GM23248 (cell line): ENCODE measurements around the gene SH3RF1. TPM values are rescaled to one million over a fixed set of nuclear protein-coding genes. Genes with fewer than 3 reads are reported as not detected.

ENCODE experiments used
- DNase-seq: peaks from one replicate; pipeline ENCODE4 v3.0.0-alpha.2; 2015
- H2AFZ ChIP-seq: fragments of 200-600 bp; sonication (generic); 2 replicates; pipeline ENCODE4 v1.6.1; 2016; ENCODE audit warnings: antibody characterized with exemption
- H3F3A ChIP-seq: fragments of 200-600 bp; sonication (generic); 2 replicates; pipeline ENCODE4 v1.6.1; 2016; ENCODE audit warnings: mild to moderate bottlenecking, antibody characterized with exemption, mixed run types; ENCODE audit not compliant: insufficient read depth
- H3K27ac ChIP-seq: fragments of 200-600 bp; sonication (generic); 2 replicates; pipeline ENCODE4 v1.5.1; 2016; ENCODE audit warnings: mild to moderate bottlenecking
- H3K27me3 ChIP-seq: fragments of 200-600 bp; sonication (generic); replicated peaks from 2 replicates; pipeline ENCODE4 v1.6.1; 2016; ENCODE audit warnings: mild to moderate bottlenecking; ENCODE audit not compliant: insufficient read depth
- H3K36me3 ChIP-seq: fragments of 200-600 bp; sonication (generic); 2 replicates; pipeline ENCODE4 v1.6.1; 2016; ENCODE audit warnings: low read depth, mild to moderate bottlenecking
- H3K4me1 ChIP-seq: fragments of 200-600 bp; sonication (generic); 2 replicates; pipeline ENCODE4 v1.6.1; 2016; ENCODE audit warnings: mild to moderate bottlenecking; ENCODE audit not compliant: insufficient read depth
- H3K4me2 ChIP-seq: fragments of 200-600 bp; sonication (generic); one replicate; pipeline ENCODE4 v1.6.1; 2016; ENCODE audit warnings: mild to moderate bottlenecking; ENCODE audit not compliant: unreplicated experiment
- H3K4me3 ChIP-seq: fragments of 200-600 bp; sonication (generic); 2 replicates; pipeline ENCODE4 v1.5.1; 2016; ENCODE audit warnings: mild to moderate bottlenecking
- H3K79me2 ChIP-seq: fragments of 200-600 bp; sonication (generic); 2 replicates; pipeline ENCODE4 v1.6.1; 2016; ENCODE audit warnings: mild to moderate bottlenecking; ENCODE audit not compliant: insufficient read depth
- H3K9ac ChIP-seq: fragments of 200-600 bp; sonication (generic); 2 replicates; pipeline ENCODE4 v1.6.1; 2016; ENCODE audit warnings: mild to moderate bottlenecking
- H3K9me2 ChIP-seq: fragments of 200-600 bp; sonication (generic); 2 replicates; pipeline ENCODE4 v1.6.1; 2016; ENCODE audit warnings: mixed run types, mild to moderate bottlenecking, moderate library complexity; ENCODE audit not compliant: insufficient read depth
- H3K9me3 ChIP-seq: fragments of 200-600 bp; sonication (generic); one replicate; pipeline ENCODE4 v1.6.1; 2017; ENCODE audit warnings: low read depth
- H4K20me1 ChIP-seq: fragments of 200-600 bp; sonication (generic); 2 replicates; pipeline ENCODE4 v1.6.0; 2016; ENCODE audit not compliant: insufficient read depth
- EZH2 ChIP-seq: fragments of 200-600 bp; sonication (generic); IDR thresholded peaks from 2 replicates; pipeline ENCODE4 v1.6.1; 2018; ENCODE audit warnings: antibody characterized with exemption, mild to moderate bottlenecking; ENCODE audit not compliant: insufficient read depth, poor library complexity, severe bottlenecking
- EZH2phosphoT487 ChIP-seq: fragments of 200-600 bp; sonication (generic); IDR thresholded peaks from 2 replicates; pipeline ENCODE4 v1.6.1; 2018; ENCODE audit warnings: antibody characterized with exemption, moderate library complexity, mild to moderate bottlenecking, low read depth; ENCODE audit not compliant: insufficient read depth
- WGBS, 2 experiments: methylation state at CpG; one replicate each; pipeline ENCODE4 v1.1.6; 2015 to 2017; ENCODE audit warnings: low lambda C conversion rate in 2 of 2, low coverage in 1 of 2; ENCODE audit errors: missing lambda C conversion rate in 2 of 2; 5-methylcytosine and 5-hydroxymethylcytosine counted together
- in situ Hi-C: fragments of 300-500 bp; cut with MboI; formaldehyde crosslinking; loops from 2 replicates; pipeline ENCODE4 v1.15.0; 2020
- polyA plus RNA-seq: library from polyadenylated mRNA; unstranded; fragments of >200 nt; fragmentation: Nextera tagmentation; extraction: Ambion mirVana; gene quantifications from 2 replicates; pipeline ENCODE4 v1.2.1, GENCODE V29; 2016
- total RNA-seq: library from RNA; depleted of rRNA; stranded (reverse); fragments of >200 nt; shearing (Covaris generic); gene quantifications from 2 replicates; pipeline ENCODE4 v1.2.3, GENCODE V29; 2014

The SH3RF1 gene
- total and polyA plus RNA-seq, 2 experiments from 2014 or later: 28.3 to 55.5 TPM

- no peak overlapping the region for H3K4me2 ChIP-seq
- H3K27ac ChIP-seq: no peak overlapping the region
- in situ Hi-C loops: no loop called here
- no peaks in the 10 kb centered on the region for H4K20me1 ChIP-seq
- no peak overlapping the region for H2AFZ ChIP-seq
- H3K36me3 ChIP-seq: no peaks in the 10 kb centered on the region
- H3K9me2 ChIP-seq: no peaks in the 10 kb centered on the region
- no peaks in the 10 kb centered on the region for H3K9me3 ChIP-seq
- DNase-seq: peak; percentile 40
- TF ChIP-seq EZH2phosphoT487: no peak
- no peak for TF ChIP-seq EZH2
- 97 to 98% methylated on average over 3 of the region's 3 CpGs for WGBS, 2 experiments
- no peak overlapping the region for H3K9ac ChIP-seq
- peaks cover 23% of the 10 kb centered on the region for H3F3A ChIP-seq
- H3K27me3 ChIP-seq: no peaks in the 10 kb centered on the region
- H3K4me1 ChIP-seq: peaks cover 33% of the 10 kb centered on the region
- H3K4me3 ChIP-seq: no peak overlapping the region
- no peaks in the 10 kb centered on the region for H3K79me2 ChIP-seq
Observed at GRCh38 chr4:169286562-169287301, 16.0 kb upstream of the SH3RF1 start.

GRCh38 chr4:169283114-169283509 is 12.4 kb upstream of the SH3RF1 start:
- peak overlapping the region; percentile 51 for H3K4me3 ChIP-seq
- H2AFZ ChIP-seq: no peak overlapping the region
- TF ChIP-seq EZH2phosphoT487 (0 out of 2 replicates have a peak, but pooled peaks have one; percentile 60), EZH2 (no peak)
- peak overlapping the region; percentile 45 for H3K9ac ChIP-seq
- H3K4me2 ChIP-seq: peak overlapping the region; percentile 81
- no peaks in the 10 kb centered on the region for H4K20me1 ChIP-seq
- 0 to 2% methylated on average over 4 of the region's 4 CpGs for WGBS, 2 experiments
- no peaks in the 10 kb centered on the region for H3K9me2 ChIP-seq
- peak overlapping the region; percentile 84 for H3K27ac ChIP-seq
- H3K79me2 ChIP-seq: no peaks in the 10 kb centered on the region
- H3K36me3 ChIP-seq: no peaks in the 10 kb centered on the region
- no peaks in the 10 kb centered on the region for H3K9me3 ChIP-seq
- DNase-seq: peak; percentile 95
- no peaks in the 10 kb centered on the region for H3K27me3 ChIP-seq
- in situ Hi-C loops: no loop called here
- peaks cover 41% of the 10 kb centered on the region for H3K4me1 ChIP-seq
- H3F3A ChIP-seq: peaks cover 25% of the 10 kb centered on the region

- H3K27me3 ChIP-seq: no peaks in the 10 kb centered on the region
- H3K27ac ChIP-seq: peak overlapping the region; percentile 84
- no peaks in the 10 kb centered on the region for H3K79me2 ChIP-seq
- in situ Hi-C loops: no loop called here
- WGBS, 2 experiments: 28 to 37% methylated on average over 2 of the region's 2 CpGs
- H3F3A ChIP-seq: peaks cover 25% of the 10 kb centered on the region
- H3K9ac ChIP-seq: peak overlapping the region; percentile 45
- peak; percentile 74 for DNase-seq
- H3K9me3 ChIP-seq: no peaks in the 10 kb centered on the region
- no peaks in the 10 kb centered on the region for H3K36me3 ChIP-seq
- peak overlapping the region; percentile 81 for H3K4me2 ChIP-seq
- H3K4me1 ChIP-seq: peaks cover 41% of the 10 kb centered on the region
- no peak for TF ChIP-seq EZH2phosphoT487
- TF ChIP-seq EZH2: no peak
- peak overlapping the region; percentile 51 for H3K4me3 ChIP-seq
- H3K9me2 ChIP-seq: no peaks in the 10 kb centered on the region
- H4K20me1 ChIP-seq: no peaks in the 10 kb centered on the region
- H2AFZ ChIP-seq: no peak overlapping the region
Observed at GRCh38 chr4:169282429-169283113, 11.8 kb upstream of the SH3RF1 start.

- no peaks in the 10 kb centered on the region for H3K79me2 ChIP-seq
- no peak overlapping the region for H3K4me3 ChIP-seq
- in situ Hi-C loops: loop anchor here (10.0 kb wide), 1 partner anchor 176 kb away; no protein-coding TSS in a partner anchor
- no peaks in the 10 kb centered on the region for H4K20me1 ChIP-seq
- no peak overlapping the region for H2AFZ ChIP-seq
- peaks cover 30% of the 10 kb centered on the region for H3K4me1 ChIP-seq
- H3K27ac ChIP-seq: no peak overlapping the region
- no peaks in the 10 kb centered on the region for H3K9me2 ChIP-seq
- no peaks in the 10 kb centered on the region for H3K27me3 ChIP-seq
- H3K36me3 ChIP-seq: no peaks in the 10 kb centered on the region
- DNase-seq: no peak
- peaks cover 21% of the 10 kb centered on the region for H3F3A ChIP-seq
- H3K9me3 ChIP-seq: no peaks in the 10 kb centered on the region
- no peak overlapping the region for H3K9ac ChIP-seq
- TF ChIP-seq EZH2phosphoT487 (no peak), EZH2 (no peak)
- H3K4me2 ChIP-seq: no peak overlapping the region
Observed at GRCh38 chr4:169279108-169279507, 8.4 kb upstream of the SH3RF1 start.
